GM10248 (cell line): Measurements from ENCODE around the gene CLPTM1L.

Experiments used
- CTCF ChIA-PET: fragments of 300-600 bp; sonication (Branson Sonifier 250); formaldehyde crosslinking; extraction: SDS; loops from one replicate; lab custom pipeline; 2021; ENCODE audit warnings: antibody characterized with exemption; lab: Yijun Ruan, JAX
- POLR2A ChIA-PET: fragments of 350-650 bp; sonication (Branson Sonifier 250); formaldehyde crosslinking; extraction: SDS; loops from one replicate; lab custom pipeline; 2020; ENCODE audit warnings: antibody characterized with exemption; lab: Yijun Ruan, JAX
- DNase-seq: peaks from one replicate; pipeline ENCODE4 v3.0.0; 2012; ENCODE audit errors: extremely low spot score
- CTCF ChIP-seq: IDR thresholded peaks from 2 replicates; pipeline ENCODE4 v1.5.1; 2012; ENCODE audit warnings: mild to moderate bottlenecking, low read depth; ENCODE audit errors: extremely low read depth, missing control alignments, control extremely low read depth

Gene CLPTM1L

GRCh38 chr5:1344975-1345838 lies at the start of gene CLPTM1L:
TSS of gene CLPTM1L (minus strand) at chr5:1345099. CDS start at chr5:1344841, 258 bp downstream.
- DNase-seq: peak; percentile 99
- ChIA-PET POLR2A (interaction anchor here (0.6 to 0.9 kb wide), 2 partner anchors 24 to 152 kb away, joined by 3 read pairs; no protein-coding TSS in a partner anchor), CTCF (interaction anchor here (1.1 to 1.7 kb wide), 3 partner anchors 10 to 35 kb away, joined by 3 to 5 read pairs (median 3); no protein-coding TSS in a partner anchor)
- no peak for TF ChIP-seq CTCF

- no peak for TF ChIP-seq CTCF
- ChIA-PET POLR2A (no interaction called here), CTCF (no interaction called here)
- DNase-seq: no peak
Observed at GRCh38 chr5:1393571-1394501, 48.9 kb upstream of the CLPTM1L start.

GRCh38 chr5:1392801-1393565 lies 48.1 kb upstream of the CLPTM1L start:
- POLR2A ChIA-PET: no interaction called here
- CTCF ChIA-PET: no interaction called here
- no peak for TF ChIP-seq CTCF
- DNase-seq: no peak

DNA sequence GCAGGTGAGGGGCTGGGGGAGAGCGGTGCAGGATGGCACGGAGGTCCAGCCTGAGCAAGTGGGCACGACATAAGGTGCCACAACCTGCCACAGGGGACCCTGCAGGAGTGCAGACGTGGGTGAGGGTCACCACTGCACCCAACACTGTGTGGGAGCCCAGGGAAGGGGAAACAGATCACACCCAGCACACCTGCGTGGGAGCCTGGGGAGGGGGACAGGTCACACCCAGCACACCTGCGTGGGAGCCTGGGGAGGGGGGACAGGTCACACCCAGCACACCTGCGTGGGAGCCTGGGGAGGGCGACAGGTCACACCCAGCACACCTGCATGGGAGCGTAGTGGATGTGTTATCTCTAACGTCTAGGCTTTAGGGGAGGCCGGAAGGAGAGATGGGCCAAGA lies 47.4 kb upstream of the CLPTM1L start:
- DNase-seq: no peak
- CTCF ChIA-PET: no interaction called here
- no peak for TF ChIP-seq CTCF
- POLR2A ChIA-PET: no interaction called here

DNA sequence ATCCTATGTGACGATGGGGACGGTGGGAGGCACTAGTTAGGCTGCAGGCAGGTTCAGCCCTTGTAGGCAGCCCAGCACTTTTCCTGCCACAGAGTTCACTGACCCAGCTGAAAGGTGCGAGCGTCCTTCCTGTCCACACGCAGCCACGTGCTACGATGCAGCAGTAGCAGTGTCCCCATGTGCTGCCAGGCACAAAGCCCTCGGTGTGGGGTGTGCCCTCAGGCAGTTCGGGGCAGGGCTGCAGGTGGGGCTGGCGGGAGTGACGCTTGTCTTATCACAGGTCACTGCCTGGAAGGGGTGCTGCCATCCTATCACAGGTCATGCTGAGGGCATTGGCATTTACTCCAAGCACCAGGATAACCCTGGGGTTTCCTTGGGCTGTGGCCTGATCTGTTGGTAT lies 46.8 kb upstream of the CLPTM1L start:
- ChIA-PET POLR2A (no interaction called here), CTCF (no interaction called here)
- no peak for TF ChIP-seq CTCF
- DNase-seq: no peak
